ENCODE measurements around the gene KLK6. TPM values are rescaled to one million over a fixed set of nuclear protein-coding genes. Genes with fewer than 3 reads are reported as not detected.

Gene KLK6
- total RNA-seq, 2 donors from 2014 or later: not detected

GRCh38 chr19:50932018-50932689 lies 37.2 kb downstream of the KLK6 start:
- Mint-ChIP-seq H3K36me3 (no peaks in the 10 kb centered on the region), H3K9me3 (no peaks in the 10 kb centered on the region), H3K27ac (no peak overlapping the region)
- DNase-seq (ENCODE audit: low spot score in 2 of 2): no peak
- no peak for ATAC-seq

DNA sequence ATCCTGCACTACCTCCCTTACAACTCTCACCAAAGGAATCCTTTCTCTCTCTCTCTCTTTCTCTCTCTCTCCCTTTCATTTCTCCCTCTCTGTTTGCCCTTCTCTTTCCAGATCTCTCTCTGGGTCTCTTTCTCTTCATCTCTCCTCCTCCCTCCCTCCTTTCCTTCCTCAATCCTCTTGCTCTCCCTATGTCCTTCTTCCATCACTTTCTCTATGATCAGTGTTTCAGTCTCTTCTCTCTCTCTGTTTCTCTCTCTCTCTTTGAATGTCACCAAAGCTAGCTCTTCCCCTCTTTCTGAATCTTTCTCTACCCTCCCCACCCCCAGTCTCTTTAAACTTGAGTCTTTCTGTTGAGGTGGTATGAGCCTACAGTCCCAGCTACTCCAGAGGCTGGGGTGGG lies 38.4 kb downstream of the KLK6 start:
- no peak for DNase-seq (ENCODE audit: low spot score in 2 of 2)
- Mint-ChIP-seq H3K36me3 (no peaks in the 10 kb centered on the region), H3K27ac (no peak overlapping the region)

DNA sequence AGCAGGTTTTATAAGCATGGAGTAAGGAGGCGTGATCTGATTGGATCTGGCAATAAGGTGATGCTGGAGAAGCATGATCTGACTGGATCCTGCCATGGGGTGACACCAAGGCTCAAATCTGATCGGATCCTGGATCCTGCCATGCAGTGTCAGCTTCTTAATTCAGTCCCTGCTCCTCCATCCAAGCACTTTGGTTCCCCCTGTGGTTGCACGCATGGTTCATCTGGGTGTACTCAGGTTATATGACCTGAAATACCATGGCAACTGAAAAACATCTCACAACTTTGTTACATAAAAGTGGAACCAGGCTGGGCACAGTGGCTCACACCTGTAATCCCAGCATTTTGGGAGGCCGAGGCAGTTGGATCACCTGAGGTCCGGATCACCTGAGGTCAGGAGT lies 40.6 kb downstream of the KLK6 start:
- DNase-seq (ENCODE audit: low spot score in 2 of 2): no peak
- Mint-ChIP-seq H3K27ac (no peak overlapping the region), H3K9me3 (no peaks in the 10 kb centered on the region), H3K36me3 (no peaks in the 10 kb centered on the region)
- ATAC-seq: no peak

More for the DNA sequence above, 38.4 kb downstream of the KLK6 start:
- no peaks in the 10 kb centered on the region for H3K9me3 Mint-ChIP-seq
- ATAC-seq: no peak

GRCh38 chr19:50926144-50926543 lies 43.2 kb downstream of the KLK6 start:
- no peak for DNase-seq (ENCODE audit: low spot score in 2 of 2)
- Mint-ChIP-seq H3K36me3 (no peaks in the 10 kb centered on the region), H3K27ac (no peak overlapping the region), H3K9me3 (no peaks in the 10 kb centered on the region)
- no peak for ATAC-seq

GRCh38 chr19:50925734-50926133 lies 43.7 kb downstream of the KLK6 start:
- no peaks in the 10 kb centered on the region for H3K9me3 Mint-ChIP-seq
- H3K36me3 Mint-ChIP-seq: no peaks in the 10 kb centered on the region
- H3K27ac Mint-ChIP-seq: no peak overlapping the region
- no peak for DNase-seq (ENCODE audit: low spot score in 2 of 2)
- ATAC-seq: no peak

DNA sequence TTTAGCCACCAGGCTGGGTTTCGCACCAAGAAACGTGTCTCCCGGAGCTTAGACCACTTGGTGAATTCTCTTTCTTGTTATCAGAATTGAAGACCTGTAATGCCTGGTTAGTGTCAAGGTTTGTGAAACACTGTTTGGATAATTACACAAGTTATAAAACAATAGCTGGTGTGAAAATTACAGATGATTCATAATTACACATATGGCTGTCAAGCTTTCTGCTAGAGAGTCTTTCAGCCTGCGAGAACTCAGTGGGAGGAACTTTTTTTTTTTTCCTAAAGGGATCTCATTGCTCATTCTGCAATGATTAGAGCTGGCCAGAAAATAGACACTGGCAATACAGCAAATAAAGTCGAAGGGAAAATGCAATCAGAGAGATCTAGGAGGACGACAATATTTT lies 44.8 kb downstream of the KLK6 start:
- no peak overlapping the region for H3K27ac Mint-ChIP-seq
- DNase-seq (ENCODE audit: low spot score in 2 of 2): no peak

DNA sequence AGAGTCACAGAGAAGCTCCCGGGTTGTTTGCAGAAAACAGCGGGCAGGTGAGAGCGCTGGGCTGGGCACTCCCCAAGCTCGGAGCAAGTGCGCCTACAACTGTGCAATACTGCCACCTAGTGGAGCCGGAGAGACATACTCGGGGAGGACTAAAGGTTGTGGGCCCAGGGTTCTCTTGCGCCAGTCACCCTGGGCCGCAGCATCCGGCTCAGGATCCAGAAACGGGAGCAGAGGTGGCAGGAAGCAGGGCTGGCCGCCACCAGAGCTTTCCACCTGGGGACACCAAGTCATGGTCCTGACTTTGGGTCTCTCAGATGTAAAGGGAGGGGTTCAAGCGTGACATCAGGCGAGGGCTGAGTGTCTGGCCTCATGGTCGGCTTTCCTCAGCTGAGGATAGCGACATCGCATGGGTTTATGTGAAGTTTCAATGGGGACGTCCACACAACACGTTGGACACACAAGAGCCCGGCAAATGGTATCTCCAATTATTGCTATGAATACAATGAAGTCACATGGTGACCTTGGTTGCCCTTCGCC lies 47.0 kb downstream of the KLK6 start:
- Mint-ChIP-seq H3K36me3 (no peaks in the 10 kb centered on the region), H3K9me3 (no peaks in the 10 kb centered on the region), H3K27ac (no peak overlapping the region)
- ATAC-seq (peak; percentile 97 to 99), DNase-seq (ENCODE audit: low spot score in 2 of 2) (peak; percentile 68 to 88)

More for the DNA sequence above, 44.8 kb downstream of the KLK6 start:
- no peak for ATAC-seq
- Mint-ChIP-seq H3K36me3 (no peaks in the 10 kb centered on the region), H3K9me3 (no peaks in the 10 kb centered on the region)

DNA sequence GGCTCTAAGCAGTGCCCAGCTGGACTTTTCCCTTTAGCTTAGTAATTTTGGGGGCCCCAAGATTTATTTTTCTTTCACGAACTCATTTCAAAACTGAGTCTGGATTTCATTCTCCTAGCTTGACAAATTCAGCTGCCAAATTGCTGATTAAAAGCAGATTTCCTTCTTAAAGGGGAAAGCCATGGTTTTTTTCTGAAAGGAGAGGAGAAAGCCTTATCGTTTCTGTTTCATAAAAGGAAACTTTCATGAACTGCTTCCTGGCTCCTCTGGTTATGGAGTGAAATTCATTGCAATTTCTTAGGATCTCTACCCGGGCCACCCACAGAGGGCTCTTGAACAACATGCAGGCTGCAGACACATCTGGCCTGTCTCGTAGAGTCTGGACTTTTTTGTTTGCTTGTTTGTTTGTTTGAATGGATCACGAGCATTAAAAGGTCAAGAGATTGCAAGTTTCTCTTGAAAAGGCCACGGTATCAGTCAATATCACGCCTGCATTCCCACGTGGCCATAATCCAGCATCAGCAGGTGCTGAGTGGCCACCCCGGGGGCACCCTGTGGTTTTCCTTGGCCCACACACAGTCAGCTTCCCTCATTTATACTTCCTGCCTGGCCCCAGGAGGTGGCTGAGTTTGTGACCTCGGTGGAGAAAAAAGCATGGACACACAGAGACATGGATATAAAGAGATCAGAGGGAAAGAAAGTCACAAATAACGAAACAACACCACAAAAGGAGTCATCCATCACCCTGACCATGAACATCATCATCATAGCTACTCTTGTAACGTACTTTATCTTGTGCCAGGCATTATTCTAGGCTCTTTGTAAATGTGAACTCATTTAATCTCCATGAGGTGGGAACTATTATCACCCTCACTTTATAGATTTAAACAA lies 47.7 kb downstream of the KLK6 start:
- ATAC-seq (peak; percentile 50 to 51), DNase-seq (ENCODE audit: low spot score in 2 of 2) (no peak)
- no peak overlapping the region for H3K27ac Mint-ChIP-seq
- no peaks in the 10 kb centered on the region for H3K36me3 Mint-ChIP-seq
- no peaks in the 10 kb centered on the region for H3K9me3 Mint-ChIP-seq

DNA sequence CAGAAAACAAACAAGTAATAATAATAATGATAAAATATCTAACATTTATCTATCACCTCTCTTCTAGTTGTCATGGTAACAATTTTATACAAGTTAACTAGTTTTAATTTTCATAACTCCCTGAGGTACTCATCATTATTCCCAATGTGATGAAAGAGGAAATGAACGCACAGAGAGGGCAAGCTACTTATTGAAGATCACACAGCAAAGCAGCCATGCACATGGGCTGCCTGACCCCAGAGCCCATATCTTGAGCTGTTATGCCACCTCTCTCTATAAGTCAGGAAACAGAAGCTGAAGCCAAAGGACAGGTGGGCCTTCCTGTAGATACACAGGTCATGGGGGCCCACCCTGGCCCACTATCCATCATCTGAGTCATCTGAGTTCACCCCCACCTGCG lies 53.3 kb downstream of the KLK6 start:
- H3K27ac Mint-ChIP-seq: no peak overlapping the region
- DNase-seq (ENCODE audit: low spot score in 2 of 2): no peak
- H3K36me3 Mint-ChIP-seq: no peaks in the 10 kb centered on the region
- ATAC-seq: no peak
- no peaks in the 10 kb centered on the region for H3K9me3 Mint-ChIP-seq

DNA sequence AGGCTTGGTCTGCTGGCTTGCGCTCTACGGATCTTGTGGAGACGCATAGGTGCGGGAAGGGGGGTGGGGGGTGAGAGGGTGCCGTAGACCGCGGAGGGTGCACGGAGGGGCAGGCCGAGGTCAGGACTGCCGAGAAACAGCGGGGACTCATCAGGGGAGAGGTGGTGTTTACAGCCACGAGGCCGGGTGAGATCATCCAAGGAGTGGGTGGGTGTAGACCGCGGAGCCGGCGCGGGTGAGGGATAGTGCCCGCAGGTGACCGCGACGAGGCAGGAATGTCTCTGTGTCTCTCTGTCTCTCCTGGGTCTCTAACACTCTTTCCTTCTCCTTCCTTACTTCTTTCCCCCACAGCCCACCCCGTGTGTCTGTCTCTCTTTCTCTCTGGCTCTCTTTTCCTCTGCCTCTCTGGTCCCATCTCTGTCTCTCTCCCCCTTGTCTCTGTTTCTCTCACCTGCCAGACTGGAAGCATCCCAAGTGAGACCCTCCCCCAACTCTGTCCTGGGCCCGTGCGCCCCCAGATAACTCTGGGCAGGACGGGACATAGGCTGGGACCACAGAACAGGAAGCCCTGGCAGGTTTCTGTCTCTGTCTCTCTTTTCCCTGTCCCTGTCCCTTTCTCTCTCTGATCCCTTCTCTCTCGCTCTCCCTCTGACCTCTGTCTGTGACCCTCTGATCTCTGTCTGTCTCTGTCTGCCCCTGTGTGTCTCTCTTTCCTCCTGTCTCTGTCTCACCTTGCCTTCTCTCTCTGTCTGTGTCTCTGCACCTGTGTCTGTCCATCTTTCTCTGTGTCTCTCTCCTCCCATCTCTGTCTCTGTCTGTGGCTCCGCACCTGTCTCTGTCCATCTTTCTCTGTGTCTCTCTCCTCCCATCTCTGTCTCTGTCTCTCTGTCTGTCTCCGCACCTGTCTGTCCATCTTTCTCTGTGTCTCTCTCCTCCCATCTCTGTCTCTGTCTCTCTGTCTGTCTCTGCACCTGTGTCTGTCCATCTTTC lies 56.4 kb downstream of the KLK6 start:
- DNase-seq (ENCODE audit: low spot score in 2 of 2): peak in 1 of 2 donors; percentile 19

DNA sequence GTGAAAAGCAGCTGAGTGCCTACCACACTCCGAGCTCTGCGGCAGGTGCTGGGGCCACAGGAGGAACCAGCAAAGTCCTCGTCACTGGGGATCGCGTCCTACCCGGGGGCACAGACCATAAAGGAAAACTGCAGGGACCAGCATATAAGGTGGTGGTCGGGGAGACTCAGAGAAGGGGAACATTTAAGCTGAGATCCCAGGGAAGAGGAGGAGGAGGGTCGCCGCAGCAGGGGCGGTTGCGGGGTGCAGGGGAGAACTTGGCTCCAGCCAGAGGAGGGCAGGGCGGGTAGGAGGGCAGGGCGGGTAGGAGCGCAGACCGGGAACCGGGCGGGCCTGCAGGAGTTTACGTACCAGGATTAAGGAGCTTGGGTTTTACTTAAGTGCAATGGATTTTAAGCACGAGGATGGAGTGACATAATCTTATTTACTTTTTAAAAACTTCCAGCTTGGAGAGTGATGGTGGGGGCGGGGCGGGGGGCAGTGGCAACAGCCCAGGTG lies 57.2 kb downstream of the KLK6 start:
- Mint-ChIP-seq H3K36me3 (no peaks in the 10 kb centered on the region), H3K27ac (no peak overlapping the region), H3K9me3 (no peaks in the 10 kb centered on the region)
- ATAC-seq (no peak), DNase-seq (ENCODE audit: low spot score in 2 of 2) (no peak)

More for the DNA sequence above, 56.4 kb downstream of the KLK6 start:
- Mint-ChIP-seq H3K27ac (no peak overlapping the region), H3K9me3 (no peaks in the 10 kb centered on the region), H3K36me3 (no peaks in the 10 kb centered on the region)
- peak; percentile 69 to 82 for ATAC-seq

GRCh38 chr19:50911206-50912101 lies 57.9 kb downstream of the KLK6 start, which contains the start of gene KLK4:
KLK4 (minus strand) TSS chr19:50911395; CDS start chr19:50910738, 657 bp downstream.
- no peaks in the 10 kb centered on the region for H3K36me3 Mint-ChIP-seq
- H3K27ac Mint-ChIP-seq: no peak within 1 kb of the TSS
- H3K9me3 Mint-ChIP-seq: no peaks in the 10 kb centered on the region
- no peak for ATAC-seq
- no peak for DNase-seq (ENCODE audit: low spot score in 2 of 2)

- H3K36me3 Mint-ChIP-seq: no peaks in the 10 kb centered on the region
- ATAC-seq: no peak
- no peak for DNase-seq (ENCODE audit: low spot score in 2 of 2)
- no peaks in the 10 kb centered on the region for H3K9me3 Mint-ChIP-seq
- H3K27ac Mint-ChIP-seq: no peak overlapping the region
Observed at GRCh38 chr19:50910722-50911121, 58.7 kb downstream of the KLK6 start.

GRCh38 chr19:50909240-50910070 lies 59.9 kb downstream of the KLK6 start:
- no peak overlapping the region for H3K27ac Mint-ChIP-seq
- ATAC-seq (peak; percentile 27 to 75), DNase-seq (ENCODE audit: low spot score in 2 of 2) (peak in 1 of 2 donors; percentile 60)
- no peaks in the 10 kb centered on the region for H3K36me3 Mint-ChIP-seq
- H3K9me3 Mint-ChIP-seq: no peaks in the 10 kb centered on the region
